ENCODE measurements around the gene ATAD1. TPM values are rescaled to one million over a fixed set of nuclear protein-coding genes. Genes with fewer than 3 reads are reported as not detected.

Gene ATAD1
- total RNA-seq, 1 experiment from 2014 or later, result 62.0 TPM

DNA sequence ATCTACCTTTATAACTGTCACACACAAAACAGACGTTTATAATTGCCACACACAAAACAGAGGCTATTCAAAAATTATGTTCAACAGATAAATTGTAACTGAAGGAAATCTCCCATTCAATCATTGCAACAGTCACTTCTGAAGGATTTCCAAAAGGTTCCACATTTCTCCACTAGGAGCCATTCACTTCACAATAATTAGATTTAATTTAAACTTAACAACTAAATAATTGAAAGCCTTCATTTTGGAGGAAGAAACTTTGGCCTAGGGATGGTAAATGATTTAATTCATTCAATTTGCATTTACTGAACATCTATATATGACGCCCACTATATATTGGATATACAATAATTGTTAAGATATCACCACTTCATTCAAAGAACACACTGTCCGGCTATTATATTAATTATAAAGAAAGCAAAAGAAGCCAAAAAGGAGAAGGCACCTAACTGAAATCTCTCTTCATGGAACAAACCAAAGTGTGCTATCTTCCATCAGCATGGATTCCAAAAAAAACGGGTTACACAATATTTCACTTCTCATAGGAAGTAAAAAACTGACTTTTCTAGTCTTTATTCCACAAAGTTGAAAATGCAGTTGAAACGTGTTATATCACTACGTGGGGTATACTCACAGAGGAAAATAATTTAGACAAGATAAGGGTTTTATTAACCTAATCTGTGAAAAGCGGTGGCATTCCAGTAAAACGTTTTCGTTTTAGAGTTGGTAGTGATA lies 1.7 kb downstream of the ATAD1 start:
- TF ChIP-seq, protein P1, sequence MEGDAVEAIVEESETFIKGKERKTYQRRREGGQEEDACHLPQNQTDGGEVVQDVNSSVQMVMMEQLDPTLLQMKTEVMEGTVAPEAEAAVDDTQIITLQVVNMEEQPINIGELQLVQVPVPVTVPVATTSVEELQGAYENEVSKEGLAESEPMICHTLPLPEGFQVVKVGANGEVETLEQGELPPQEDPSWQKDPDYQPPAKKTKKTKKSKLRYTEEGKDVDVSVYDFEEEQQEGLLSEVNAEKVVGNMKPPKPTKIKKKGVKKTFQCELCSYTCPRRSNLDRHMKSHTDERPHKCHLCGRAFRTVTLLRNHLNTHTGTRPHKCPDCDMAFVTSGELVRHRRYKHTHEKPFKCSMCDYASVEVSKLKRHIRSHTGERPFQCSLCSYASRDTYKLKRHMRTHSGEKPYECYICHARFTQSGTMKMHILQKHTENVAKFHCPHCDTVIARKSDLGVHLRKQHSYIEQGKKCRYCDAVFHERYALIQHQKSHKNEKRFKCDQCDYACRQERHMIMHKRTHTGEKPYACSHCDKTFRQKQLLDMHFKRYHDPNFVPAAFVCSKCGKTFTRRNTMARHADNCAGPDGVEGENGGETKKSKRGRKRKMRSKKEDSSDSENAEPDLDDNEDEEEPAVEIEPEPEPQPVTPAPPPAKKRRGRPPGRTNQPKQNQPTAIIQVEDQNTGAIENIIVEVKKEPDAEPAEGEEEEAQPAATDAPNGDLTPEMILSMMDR (IDR thresholded peaks at IDR 0.05), result peak; percentile 19; the same call in 1 of the 2 replicates
- TF ChIP-seq TCF7L2 (IDR thresholded peaks at IDR 0.05; ENCODE audit: low read depth, low read length), result no peak
- in situ Hi-C loops (cut with HindIII; ENCODE audit: low pct_unique_long_range_greater_than_20kb, low sequenced_read_pairs), result no loop called here
- DNase-seq (ENCODE audit: low read depth, low spot score) (no peak), ATAC-seq (no peak)
- Histone ChIP-seq H3K9me3 (ENCODE audit: control insufficient read depth, insufficient read depth, low read depth, low read length) (no peaks in the 10 kb centered on the region), H3K27ac (ENCODE audit: low read length) (peak overlapping the region; percentile 99), H3K4me3 (ENCODE audit: low read depth in 2 of 2, low read length in 2 of 2) (peak overlapping the region; percentile 89 to 96; a peak in 3 of 4 replicates), H3K27me3 (ENCODE audit: control insufficient read depth, insufficient read depth, low read length) (no peaks in the 10 kb centered on the region), H3K36me3 (ENCODE audit: control insufficient read depth, insufficient read depth, low read length) (peaks cover 19% of the 10 kb centered on the region), H3K4me1 (ENCODE audit: control insufficient read depth, insufficient read depth, low read length) (peaks cover 17% of the 10 kb centered on the region)
- BruUV-seq (replicated peaks), result TSS peak; percentile 62
- CTCF ChIA-PET, result no interaction called here
- POLR2A ChIA-PET, result interaction anchor here (0.5 kb wide), 1 partner anchor 17 kb away, joined by 4 read pairs; no protein-coding TSS in a partner anchor
- intact Hi-C loops (cut with micrococcal nuclease; ENCODE audit: unreplicated experiment), result no loop called here

DNA sequence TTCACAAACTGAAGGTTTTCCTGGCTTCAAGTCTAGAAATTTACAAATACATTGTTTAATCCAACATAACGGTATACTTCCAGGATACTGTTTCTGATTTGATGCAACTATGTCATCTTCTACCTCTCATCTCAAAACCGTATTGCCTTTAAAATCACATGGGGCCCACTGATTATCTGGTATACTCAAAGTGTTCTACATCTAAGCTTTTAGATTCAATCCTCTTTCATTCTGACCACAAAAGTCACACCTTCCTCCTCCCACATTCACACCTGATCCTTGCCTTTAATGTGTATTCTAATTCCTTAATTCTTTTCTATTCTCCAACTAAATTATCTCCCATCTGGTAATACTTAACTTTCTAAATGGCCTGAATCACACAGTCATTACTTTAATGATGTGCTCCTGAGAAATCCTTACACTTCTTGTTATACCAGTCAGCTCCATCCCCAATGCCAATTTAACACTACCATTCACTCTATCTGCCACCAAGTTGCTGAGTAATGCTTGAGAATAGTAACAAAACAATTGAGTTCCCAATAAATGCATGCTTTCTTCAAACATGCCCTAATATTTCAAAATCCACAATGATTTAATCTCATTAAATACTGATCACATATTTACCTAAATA lies 13.0 kb downstream of the ATAD1 start:
- in situ Hi-C loops (cut with HindIII; ENCODE audit: low pct_unique_long_range_greater_than_20kb, low sequenced_read_pairs) (no loop called here), intact Hi-C loops (cut with micrococcal nuclease; ENCODE audit: unreplicated experiment) (no loop called here)
- peaks cover 28% of the 10 kb centered on the region; the same call in 1 of the 2 replicates for H3K9me3 ChIP-seq (ENCODE audit: control insufficient read depth, insufficient read depth, low read depth, low read length)
- no peaks in the 10 kb centered on the region for H3K27me3 ChIP-seq (ENCODE audit: control insufficient read depth, insufficient read depth, low read length)
- TF ChIP-seq, protein P2, sequence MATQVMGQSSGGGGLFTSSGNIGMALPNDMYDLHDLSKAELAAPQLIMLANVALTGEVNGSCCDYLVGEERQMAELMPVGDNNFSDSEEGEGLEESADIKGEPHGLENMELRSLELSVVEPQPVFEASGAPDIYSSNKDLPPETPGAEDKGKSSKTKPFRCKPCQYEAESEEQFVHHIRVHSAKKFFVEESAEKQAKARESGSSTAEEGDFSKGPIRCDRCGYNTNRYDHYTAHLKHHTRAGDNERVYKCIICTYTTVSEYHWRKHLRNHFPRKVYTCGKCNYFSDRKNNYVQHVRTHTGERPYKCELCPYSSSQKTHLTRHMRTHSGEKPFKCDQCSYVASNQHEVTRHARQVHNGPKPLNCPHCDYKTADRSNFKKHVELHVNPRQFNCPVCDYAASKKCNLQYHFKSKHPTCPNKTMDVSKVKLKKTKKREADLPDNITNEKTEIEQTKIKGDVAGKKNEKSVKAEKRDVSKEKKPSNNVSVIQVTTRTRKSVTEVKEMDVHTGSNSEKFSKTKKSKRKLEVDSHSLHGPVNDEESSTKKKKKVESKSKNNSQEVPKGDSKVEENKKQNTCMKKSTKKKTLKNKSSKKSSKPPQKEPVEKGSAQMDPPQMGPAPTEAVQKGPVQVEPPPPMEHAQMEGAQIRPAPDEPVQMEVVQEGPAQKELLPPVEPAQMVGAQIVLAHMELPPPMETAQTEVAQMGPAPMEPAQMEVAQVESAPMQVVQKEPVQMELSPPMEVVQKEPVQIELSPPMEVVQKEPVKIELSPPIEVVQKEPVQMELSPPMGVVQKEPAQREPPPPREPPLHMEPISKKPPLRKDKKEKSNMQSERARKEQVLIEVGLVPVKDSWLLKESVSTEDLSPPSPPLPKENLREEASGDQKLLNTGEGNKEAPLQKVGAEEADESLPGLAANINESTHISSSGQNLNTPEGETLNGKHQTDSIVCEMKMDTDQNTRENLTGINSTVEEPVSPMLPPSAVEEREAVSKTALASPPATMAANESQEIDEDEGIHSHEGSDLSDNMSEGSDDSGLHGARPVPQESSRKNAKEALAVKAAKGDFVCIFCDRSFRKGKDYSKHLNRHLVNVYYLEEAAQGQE (IDR thresholded peaks at IDR 0.05; ENCODE audit: insufficient read depth in 1 of 2, low read depth in 2 of 2, low read length in 1 of 2), result no peak
- TF ChIP-seq, protein P1 (IDR thresholded peaks at IDR 0.05), result no peak
- TF ChIP-seq TCF7L2 (IDR thresholded peaks at IDR 0.05; ENCODE audit: low read depth, low read length) (no peak), SIN3A (IDR thresholded peaks at IDR 0.05; ENCODE audit: borderline replicate concordance, insufficient read depth, low read depth, low read length) (no peak), POLR2AphosphoS5 (IDR thresholded peaks at IDR 0.05; ENCODE audit: low read depth, low read length) (no peak)
- ChIA-PET POLR2A (no interaction called here), CTCF (no interaction called here)
- BruUV-seq (replicated peaks), result no TSS peak
- DNase-seq (ENCODE audit: low read depth, low spot score) (no peak), ATAC-seq (no peak)
- H3K36me3 ChIP-seq (ENCODE audit: control insufficient read depth, insufficient read depth, low read length), result peaks cover 15% of the 10 kb centered on the region; the same call in 1 of the 2 replicates
- H3K4me3 ChIP-seq (ENCODE audit: low read depth in 2 of 2, low read length in 2 of 2), result no peak overlapping the region
- no peaks in the 10 kb centered on the region for H3K4me1 ChIP-seq (ENCODE audit: control insufficient read depth, insufficient read depth, low read length)
- H3K27ac ChIP-seq (ENCODE audit: low read length), result no peak overlapping the region

Data from Panc1 (cell line).